ENCODE results near the gene COL24A1.
A peak's percentile ranks its signal among the peaks of the same experiment; 100 is the strongest.

COL24A1 gene

DNA sequence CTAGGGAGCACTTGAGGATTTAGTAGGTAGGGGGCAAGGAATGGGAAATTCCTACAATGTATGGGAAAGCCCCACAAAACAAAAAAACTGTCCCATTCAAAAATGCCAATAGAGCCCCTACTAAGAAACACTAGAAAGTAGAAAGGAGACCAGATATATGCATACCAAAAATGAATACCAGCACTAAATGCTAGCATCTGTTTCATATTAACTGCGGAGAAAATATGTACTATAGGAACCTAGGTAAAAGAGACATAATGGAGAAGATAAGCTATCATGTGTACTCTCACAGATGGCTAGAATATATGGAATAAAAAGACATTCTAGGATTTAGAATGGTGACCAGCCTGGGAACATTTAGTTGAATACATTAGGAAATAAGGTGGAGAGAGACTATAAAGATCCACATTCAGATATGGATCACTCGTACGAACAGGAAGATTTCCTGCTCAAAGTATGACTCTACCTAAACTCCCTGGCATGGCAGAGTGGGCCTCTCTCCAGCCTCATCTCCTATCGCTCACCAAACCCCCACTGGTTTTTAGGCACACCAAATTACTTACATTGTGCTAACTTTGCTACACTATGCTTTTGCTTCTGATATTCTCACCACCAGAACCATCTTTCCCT, 466.7 kb downstream of the COL24A1 start:
- in situ Hi-C loops (cut with HindIII; ENCODE audit: low pct_ligation_motif_present, low pct_unique_long_range_greater_than_20kb, low sequenced_read_pairs), result no loop called here
- no peak for DNase-seq

DNA sequence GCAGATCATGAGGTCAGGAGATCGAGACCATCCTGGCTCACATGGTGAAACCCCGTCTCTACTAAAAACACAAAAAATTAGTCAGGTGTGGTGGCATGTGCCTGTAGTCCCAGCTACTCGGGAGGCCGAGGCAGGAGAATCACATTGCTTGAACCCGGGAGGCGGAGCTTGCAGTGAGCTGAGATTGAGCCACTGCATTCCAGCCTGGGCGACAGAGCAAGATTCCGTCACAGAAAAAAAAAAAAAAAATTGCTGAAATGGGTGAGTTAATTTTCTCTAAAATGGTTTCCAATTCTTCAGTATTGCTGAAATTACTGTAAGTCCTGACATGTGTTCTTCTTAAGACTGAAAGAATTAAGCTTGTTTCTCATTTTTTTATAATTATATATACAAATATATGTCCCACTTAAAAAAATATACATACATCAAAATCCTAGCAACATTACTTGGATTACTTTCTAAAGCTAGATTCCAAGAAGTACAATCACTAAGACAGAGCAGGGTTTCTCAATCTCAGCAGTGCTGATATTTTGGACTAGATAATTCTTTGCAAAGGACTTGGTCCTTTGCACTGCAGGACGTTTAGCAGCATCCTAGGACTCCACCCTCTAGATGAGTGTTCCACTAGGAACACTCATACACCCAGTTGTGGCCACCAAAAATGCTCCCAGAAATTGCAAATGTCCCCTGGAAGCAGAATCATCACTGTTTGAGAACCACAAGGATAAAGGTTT, 473.1 kb downstream of the COL24A1 start:
- in situ Hi-C loops (cut with HindIII; ENCODE audit: low pct_ligation_motif_present, low pct_unique_long_range_greater_than_20kb, low sequenced_read_pairs), result no loop called here

GRCh38 chr1:85681087-85681486, 475.5 kb downstream of the COL24A1 start:
- in situ Hi-C loops (cut with HindIII; ENCODE audit: low pct_ligation_motif_present, low pct_unique_long_range_greater_than_20kb, low sequenced_read_pairs), result no loop called here
- peak; percentile 30 for DNase-seq

More for the DNA sequence above, 473.1 kb downstream of the COL24A1 start:
- DNase-seq, result no peak

Measured in ACHN (cell line).